GM12865 (cell line): ENCODE results near the gene QDPR.
"Not testable (repeated sequence)": the region's sequence is repeated elsewhere in the genome, so short reads cannot be mapped to it uniquely, and the experiment has no call there.

ENCODE experiments used
- DNase-seq: peaks from one replicate; pipeline ENCODE4 v3.0.0; 2010; ENCODE audit warnings: low read depth
- H3K4me3 ChIP-seq: 2 replicates; pipeline ENCODE4 v1.5.1; 2011; ENCODE audit warnings: mild to moderate bottlenecking, low read depth, low read length, control low read depth
- CTCF ChIP-seq: IDR thresholded peaks from 2 replicates; pipeline ENCODE4 v1.5.1; 2011; ENCODE audit warnings: low read length, control low read depth, low read depth, inconsistent platforms; ENCODE audit not compliant: insufficient read depth; ENCODE audit errors: missing control alignments

Gene QDPR

DNA sequence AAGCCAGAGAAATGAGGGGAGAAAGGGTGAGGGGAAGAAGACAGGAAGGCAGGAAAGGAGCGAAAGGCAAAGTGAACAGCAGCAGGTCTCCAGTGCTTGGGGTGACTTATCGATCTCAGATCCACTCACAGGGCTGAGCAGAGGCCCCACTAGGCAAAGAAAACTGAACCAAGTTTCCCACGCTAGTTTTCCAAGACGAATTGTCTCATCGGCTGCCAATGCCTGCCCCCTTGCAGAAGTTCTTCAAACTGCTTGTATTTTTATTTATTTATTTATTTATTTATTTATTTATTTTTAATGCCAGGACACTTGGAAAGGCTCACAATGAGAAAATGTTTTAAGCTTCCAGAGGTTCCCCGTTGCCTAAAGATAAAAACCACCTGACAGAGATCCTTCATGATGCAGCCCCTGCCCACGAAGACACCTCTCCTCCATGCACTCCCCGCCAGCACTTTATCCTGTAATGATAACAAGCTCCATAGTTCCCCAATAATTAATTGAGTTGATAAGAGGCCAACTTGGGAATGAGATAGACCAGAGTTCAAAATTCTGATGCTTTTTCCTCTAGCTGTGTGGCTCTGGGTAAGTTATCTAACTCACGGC is 43.2 kb downstream of the QDPR start:
- H3K4me3 ChIP-seq, result no peak overlapping the region
- DNase-seq, result peak; percentile 41

GRCh38 chr4:17463606-17464005 is 48.3 kb downstream of the QDPR start:
- TF ChIP-seq CTCF, result no peak
- DNase-seq, result no peak
- no peak overlapping the region for H3K4me3 ChIP-seq

More for the DNA sequence above, 43.2 kb downstream of the QDPR start:
- TF ChIP-seq CTCF, result peak; percentile 20

DNA sequence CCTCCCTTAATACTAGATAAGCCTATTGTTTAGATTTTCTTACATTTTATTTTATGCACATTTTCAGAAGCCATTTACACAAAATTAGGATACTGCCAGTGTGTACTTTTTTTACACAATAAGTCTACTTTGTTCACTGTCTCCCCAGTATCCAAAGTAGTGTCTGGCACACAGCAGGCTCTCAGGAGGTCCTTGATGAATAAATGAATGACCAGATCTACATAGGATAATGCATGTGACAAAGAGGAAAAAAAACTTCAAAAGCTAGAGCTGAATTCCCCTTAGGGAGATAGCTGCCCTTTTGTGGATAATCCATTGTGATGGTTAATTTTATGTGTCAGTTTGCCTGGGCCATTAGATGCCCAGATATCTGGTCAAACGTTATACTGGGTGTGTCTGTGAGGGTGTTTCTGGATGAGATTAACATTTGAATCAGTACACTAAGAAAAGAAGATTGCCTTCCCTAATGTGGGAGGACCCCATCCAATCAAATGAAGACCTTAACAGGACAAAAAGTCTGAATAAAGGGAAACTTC is 61.6 kb downstream of the QDPR start:
- DNase-seq, result no peak

DNA sequence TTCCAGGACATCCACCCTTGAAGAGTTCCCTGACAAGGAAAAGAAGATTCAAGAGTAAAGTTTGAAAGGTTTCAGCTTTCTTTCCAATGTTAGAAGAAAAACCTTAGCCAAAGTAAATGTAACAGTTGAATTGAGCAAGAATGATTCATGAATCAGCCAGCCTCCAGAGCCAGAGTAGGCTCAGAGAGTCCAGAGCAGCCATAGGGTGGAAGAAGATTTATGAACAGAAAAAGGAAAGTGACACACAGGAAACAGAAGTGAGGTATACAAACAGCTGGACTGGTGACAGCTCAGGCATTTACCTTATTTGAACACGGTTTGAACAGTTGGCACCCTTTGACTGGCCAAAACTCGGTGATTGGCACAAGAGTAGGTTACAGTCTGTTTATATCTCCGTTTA is 63.2 kb downstream of the QDPR start:
- no peak overlapping the region for H3K4me3 ChIP-seq
- DNase-seq, result peak; percentile 17
- TF ChIP-seq CTCF, result no peak

More for the DNA sequence above, 61.6 kb downstream of the QDPR start:
- TF ChIP-seq CTCF, result no peak
- H3K4me3 ChIP-seq, result no peak overlapping the region

GRCh38 chr4:17447675-17448298 is 64.1 kb downstream of the QDPR start:
- peak; percentile 74 for DNase-seq
- H3K4me3 ChIP-seq, result no peak overlapping the region
- TF ChIP-seq CTCF, result peak; percentile 76

DNA sequence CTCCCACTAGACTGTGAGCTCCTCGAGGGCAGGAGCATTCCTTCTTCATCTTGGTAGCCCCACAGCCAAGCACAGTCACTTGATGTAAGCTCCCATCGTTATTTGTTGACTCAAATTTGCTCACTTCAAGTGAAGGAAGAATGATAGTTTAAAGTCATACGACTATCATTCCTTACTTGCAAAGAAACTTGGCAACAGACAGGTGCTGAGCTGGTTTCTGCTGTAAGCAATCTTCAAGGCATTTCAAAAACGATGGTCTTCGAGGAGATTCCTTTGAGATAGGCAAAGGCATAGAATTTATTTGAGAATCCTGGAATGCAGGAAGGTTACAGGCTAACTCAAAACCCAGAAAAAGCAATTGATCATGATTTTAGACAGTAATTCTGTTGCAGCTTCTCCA is 64.8 kb downstream of the QDPR start:
- no peak overlapping the region for H3K4me3 ChIP-seq
- no peak for TF ChIP-seq CTCF
- no peak for DNase-seq

- H3K4me3 ChIP-seq, DNase-seq: not testable (repeated sequence)
Observed at GRCh38 chr4:17442477-17442876, 69.4 kb downstream of the QDPR start.
